Thyroid gland (tissue), 4 donors: ENCODE measurements around the gene KRT1. TPM values are rescaled to one million over a fixed set of nuclear protein-coding genes. Genes with fewer than 3 reads are reported as not detected.

Experiments used
- DNase-seq, 2 donors: peaks; one replicate each; pipeline ENCODE4 v3.0.0-alpha.2; 2019
- H3K27ac ChIP-seq, 3 donors: fragments of 200-600 bp; sonication (generic); 1 replicate in 2 of 3; 2 replicates in 1 of 3; pipeline ENCODE4 v1.5.1; 2016 to 2019; ENCODE audit warnings: mild to moderate bottlenecking in 1 of 3, moderate library complexity in 1 of 3
- H3K27me3 ChIP-seq: fragments of 200-600 bp; sonication (generic); one replicate; pipeline ENCODE4 v1.5.1; 2019
- H3K36me3 ChIP-seq, 2 donors: fragments of 200-600 bp; sonication (generic); one replicate each; pipeline ENCODE4 v1.5.1; 2016 to 2019
- H3K4me1 ChIP-seq, 2 donors: fragments of 200-600 bp; sonication (generic); one replicate each; pipeline ENCODE4 v1.5.1; 2017 to 2019
- H3K4me3 ChIP-seq, 3 donors: fragments of 200-600 bp; sonication (generic); replicated peaks in 1 of 3; 1 replicate in 2 of 3; 2 replicates in 1 of 3; pipeline ENCODE4 v1.5.1; 2016; ENCODE audit warnings: mild to moderate bottlenecking in 1 of 3
- H3K9me3 ChIP-seq: fragments of 200-600 bp; sonication (generic); one replicate; pipeline ENCODE4 v1.5.1; 2017
- POLR2A ChIP-seq, 2 donors: fragments of 450-650 bp; IDR thresholded peaks; one replicate each; pipeline ENCODE4 v1.6.1; 2017; ENCODE audit warnings: antibody characterized with exemption in 2 of 2, mild to moderate bottlenecking in 2 of 2, moderate library complexity in 1 of 2
- WGBS, 2 donors: methylation state at CpG; one replicate each; pipeline ENCODE4 v1.1.5; 2017; 5-methylcytosine and 5-hydroxymethylcytosine counted together
- intact Hi-C: fragments of 100-400 bp; cut with DNase I; formaldehyde crosslinking; loops from one replicate; pipeline ENCODE4 v1.15.1; 2023
- total RNA-seq, 4 donors: library from RNA; depleted of rRNA; stranded (reverse); fragments of >200 nt; gene quantifications; one replicate each; pipeline ENCODE4 v1.2.3, GENCODE V29; 2016
- TF ChIP-seq, protein P1 (sequence below), 6 experiments: fragments of 200-600 bp in 3 of 6; fragments of 450-650 bp in 3 of 6; sonication (generic) in 3 of 6; IDR thresholded peaks; one replicate each; pipeline ENCODE4 v1.5.1; 2016 to 2019; ENCODE audit warnings: antibody characterized with exemption in 6 of 6, mild to moderate bottlenecking in 2 of 6, inconsistent platforms in 1 of 6, moderate library complexity in 1 of 6

KRT1 gene
- total RNA-seq, 4 donors from 2014 or later = 2.8 TPM; not detected in 3

DNA sequence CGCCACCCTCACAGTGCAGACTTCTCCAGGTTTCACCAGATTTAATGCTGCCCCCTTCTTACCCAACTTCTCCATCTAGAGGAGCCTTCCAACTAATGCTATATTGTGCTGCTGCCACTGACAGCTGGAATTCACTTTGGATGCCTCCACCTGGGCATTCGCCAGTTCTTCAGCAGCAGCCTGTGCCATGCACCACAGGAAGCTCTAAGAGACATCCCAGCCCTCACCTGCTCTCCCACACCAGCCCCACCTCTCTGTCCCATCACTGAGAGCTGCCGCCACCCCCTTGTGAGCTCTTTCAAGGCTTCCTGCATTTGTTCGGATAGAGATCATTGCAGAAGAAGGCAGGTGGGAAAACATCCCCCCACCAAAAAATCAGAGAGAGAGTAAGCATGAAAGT lies 23.6 kb downstream of the KRT1 start:
- Histone ChIP-seq H3K4me1 (peaks cover 7 to 12% of the 10 kb centered on the region in 2 donors), H3K27ac (no peak overlapping the region), H3K36me3 (no peaks in the 10 kb centered on the region), H3K9me3 (no peaks in the 10 kb centered on the region), H3K27me3 (no peaks in the 10 kb centered on the region), H3K4me3 (no peak overlapping the region)
- intact Hi-C loops = no loop called here
- DNase-seq = no peak
- WGBS, 2 donors = 91% methylated on average over 4 of the region's 4 CpGs
- TF ChIP-seq, protein P1, sequence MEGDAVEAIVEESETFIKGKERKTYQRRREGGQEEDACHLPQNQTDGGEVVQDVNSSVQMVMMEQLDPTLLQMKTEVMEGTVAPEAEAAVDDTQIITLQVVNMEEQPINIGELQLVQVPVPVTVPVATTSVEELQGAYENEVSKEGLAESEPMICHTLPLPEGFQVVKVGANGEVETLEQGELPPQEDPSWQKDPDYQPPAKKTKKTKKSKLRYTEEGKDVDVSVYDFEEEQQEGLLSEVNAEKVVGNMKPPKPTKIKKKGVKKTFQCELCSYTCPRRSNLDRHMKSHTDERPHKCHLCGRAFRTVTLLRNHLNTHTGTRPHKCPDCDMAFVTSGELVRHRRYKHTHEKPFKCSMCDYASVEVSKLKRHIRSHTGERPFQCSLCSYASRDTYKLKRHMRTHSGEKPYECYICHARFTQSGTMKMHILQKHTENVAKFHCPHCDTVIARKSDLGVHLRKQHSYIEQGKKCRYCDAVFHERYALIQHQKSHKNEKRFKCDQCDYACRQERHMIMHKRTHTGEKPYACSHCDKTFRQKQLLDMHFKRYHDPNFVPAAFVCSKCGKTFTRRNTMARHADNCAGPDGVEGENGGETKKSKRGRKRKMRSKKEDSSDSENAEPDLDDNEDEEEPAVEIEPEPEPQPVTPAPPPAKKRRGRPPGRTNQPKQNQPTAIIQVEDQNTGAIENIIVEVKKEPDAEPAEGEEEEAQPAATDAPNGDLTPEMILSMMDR (IDR thresholded peaks at IDR 0.05) = no peak
- TF ChIP-seq POLR2A (IDR thresholded peaks at IDR 0.05) = no peak

DNA sequence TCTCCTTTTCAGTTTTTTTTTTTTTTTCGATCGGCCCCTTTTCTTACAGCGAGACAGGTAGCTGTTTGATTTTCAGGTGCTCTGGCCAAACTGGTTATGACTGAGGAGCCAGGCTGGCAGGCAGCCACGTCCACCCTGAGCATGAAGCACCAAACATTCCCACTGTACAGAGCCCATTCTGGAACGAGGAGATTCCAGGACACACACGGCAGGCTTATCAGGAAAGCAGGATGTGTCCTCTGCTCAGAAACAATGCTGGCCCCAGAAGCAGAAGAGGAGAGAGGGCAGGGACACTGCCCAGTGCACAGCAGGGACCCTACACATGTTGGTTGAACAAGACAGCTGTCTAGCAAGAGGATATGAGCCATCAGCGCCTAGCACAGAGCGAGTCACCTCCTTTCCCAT lies 24.5 kb downstream of the KRT1 start:
- Histone ChIP-seq H3K36me3 (no peaks in the 10 kb centered on the region), H3K4me1 (peaks cover 7 to 14% of the 10 kb centered on the region in 2 donors), H3K9me3 (no peaks in the 10 kb centered on the region), H3K27ac (peak overlapping the region in 1 of 3 donors; percentile 28), H3K27me3 (no peaks in the 10 kb centered on the region), H3K4me3 (no peak overlapping the region)
- no peak for TF ChIP-seq POLR2A (IDR thresholded peaks at IDR 0.05)
- TF ChIP-seq, protein P1 (IDR thresholded peaks at IDR 0.05) = no peak
- intact Hi-C loops = no loop called here
- 41 to 44% methylated on average over 8 of the region's 8 CpGs for WGBS, 2 donors
- DNase-seq = peak; percentile 88

DNA sequence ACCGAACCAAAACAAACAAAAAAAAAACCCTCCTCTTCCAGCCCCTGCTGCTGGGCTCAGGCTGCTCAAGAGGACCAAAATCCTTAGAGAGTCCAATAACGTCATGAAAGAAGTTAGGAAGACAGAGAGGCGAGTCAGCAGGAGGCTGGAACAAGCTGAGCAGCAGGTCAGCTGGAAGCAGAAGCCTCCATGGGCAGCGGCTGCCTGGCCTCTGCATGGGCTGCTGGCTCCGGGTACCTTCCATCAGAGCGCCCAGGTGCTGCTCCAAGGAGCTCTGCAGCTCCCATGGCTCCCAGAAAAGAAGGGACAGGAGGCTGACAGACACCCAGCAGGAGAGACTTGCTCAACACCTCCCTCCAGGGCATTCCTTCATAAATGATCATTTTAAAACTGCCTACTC lies 25.0 kb downstream of the KRT1 start:
- H3K27ac ChIP-seq = peak overlapping the region in 1 of 3 donors; percentile 28
- intact Hi-C loops = no loop called here
- no peaks in the 10 kb centered on the region for H3K9me3 ChIP-seq
- peaks cover 7 to 18% of the 10 kb centered on the region in 2 donors for H3K4me1 ChIP-seq
- peak; percentile 45 to 48 for DNase-seq
- TF ChIP-seq, protein P1 (IDR thresholded peaks at IDR 0.05) = no peak
- no peak for TF ChIP-seq POLR2A (IDR thresholded peaks at IDR 0.05)
- WGBS, 2 donors = 34 to 42% methylated on average over 6 of the region's 6 CpGs
- no peaks in the 10 kb centered on the region for H3K27me3 ChIP-seq
- H3K36me3 ChIP-seq = no peaks in the 10 kb centered on the region
- no peak overlapping the region for H3K4me3 ChIP-seq

DNA sequence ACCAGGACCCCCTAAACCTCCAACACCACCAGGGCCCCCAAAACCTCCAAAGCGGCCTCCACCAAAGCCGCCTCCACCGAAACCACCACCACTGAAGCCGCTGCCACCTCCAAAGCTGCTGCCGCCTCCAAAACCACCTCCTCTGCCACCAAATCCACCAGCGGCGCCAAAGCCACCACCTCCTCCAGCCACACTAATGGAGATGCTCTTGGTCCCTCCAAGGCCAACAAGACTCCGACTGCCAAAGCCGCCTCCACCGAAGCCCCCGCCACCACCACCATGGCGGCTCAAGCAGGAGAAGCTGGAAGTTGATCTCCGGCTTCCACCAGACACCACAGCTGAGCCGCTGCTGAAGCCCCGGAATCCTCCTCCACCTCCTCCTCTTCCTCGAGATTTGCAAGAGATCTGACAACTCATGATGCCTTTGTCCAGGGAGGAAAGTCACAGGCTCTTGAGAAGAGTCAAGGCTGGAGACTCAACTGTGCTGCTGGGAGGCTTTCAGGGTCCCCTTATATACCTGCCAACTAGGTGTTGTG lies 28.4 kb downstream of the KRT1 start, which contains the start of gene KRT2:
TSS of gene KRT2 (minus strand) at position 486 of the 536 bp plus-strand sequence. CDS start at position 417, 69 bp downstream.
- Histone ChIP-seq H3K27ac (no peak within 1 kb of the TSS), H3K9me3 (no peaks in the 10 kb centered on the region), H3K27me3 (no peaks in the 10 kb centered on the region), H3K4me1 (peaks cover 7 to 19% of the 10 kb centered on the region in 2 donors), H3K36me3 (no peaks in the 10 kb centered on the region), H3K4me3 (no peak within 1 kb of the TSS)
- 91 to 95% methylated on average over 7 to 16 of the region's 16 CpGs for WGBS, 2 donors
- no peak for TF ChIP-seq POLR2A (IDR thresholded peaks at IDR 0.05)
- TF ChIP-seq, protein P1 (IDR thresholded peaks at IDR 0.05) = no peak
- no peak for DNase-seq
- intact Hi-C loops = no loop called here

DNA sequence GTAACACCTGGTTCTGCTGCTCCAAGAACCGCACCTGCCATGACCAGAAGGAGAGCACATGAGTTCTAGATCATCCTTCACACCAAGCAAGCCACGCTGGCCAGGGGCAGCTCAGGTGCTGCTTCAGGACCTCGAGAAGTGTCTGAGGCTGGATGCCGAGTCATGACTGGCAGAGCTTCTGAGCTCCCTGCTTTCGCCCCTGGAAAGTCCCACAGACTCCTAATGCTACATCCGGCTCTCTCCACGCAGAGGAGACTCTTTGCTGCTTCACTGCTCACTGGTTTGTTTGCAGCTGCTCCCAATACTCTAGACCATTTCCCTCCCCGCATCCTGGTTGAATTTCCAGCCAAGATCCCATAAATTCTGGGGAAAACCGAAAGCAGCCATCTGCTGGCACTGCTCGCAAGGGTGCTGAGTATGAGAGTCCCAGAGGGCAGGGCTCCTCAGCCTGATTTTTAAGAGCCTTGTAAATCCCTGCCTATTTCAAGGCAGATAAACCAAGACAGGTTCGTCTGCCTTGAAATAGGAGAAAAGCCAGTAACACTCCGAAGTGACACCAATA lies 29.6 kb downstream of the KRT1 start:
- 47 to 57% methylated on average over 11 to 12 of the region's 12 CpGs for WGBS, 2 donors
- no peak overlapping the region for H3K4me3 ChIP-seq
- TF ChIP-seq, protein P1 (IDR thresholded peaks at IDR 0.05) = no peak
- TF ChIP-seq POLR2A (IDR thresholded peaks at IDR 0.05) = no peak

More for the DNA sequence above, 29.6 kb downstream of the KRT1 start:
- Histone ChIP-seq H3K27me3 (no peaks in the 10 kb centered on the region), H3K36me3 (no peaks in the 10 kb centered on the region), H3K27ac (no peak overlapping the region), H3K9me3 (no peaks in the 10 kb centered on the region), H3K4me1 (peaks cover 7 to 14% of the 10 kb centered on the region in 2 donors)
- intact Hi-C loops = no loop called here
- peak; percentile 48 to 70 for DNase-seq
